Left ventricle myocardium inferior (tissue), 1 donor: Measurements from ENCODE around the gene ZNF735. TPM values are rescaled to one million over a fixed set of nuclear protein-coding genes. Genes with fewer than 3 reads are reported as not detected.

Experiments used
- DNase-seq: peaks from one replicate; pipeline ENCODE4 v3.0.0-alpha.2; 2020
- H3K27ac ChIP-seq: fragments of 200-600 bp; replicated peaks from 2 replicates; pipeline ENCODE4 v1.8.0; 2021
- H3K27me3 ChIP-seq: fragments of 200-600 bp; 2 replicates; pipeline ENCODE4 v1.8.0; 2021; ENCODE audit warnings: low read depth
- H3K36me3 ChIP-seq: fragments of 200-600 bp; 2 replicates; pipeline ENCODE4 v1.8.0; 2021
- H3K4me1 ChIP-seq: fragments of 200-600 bp; 2 replicates; pipeline ENCODE4 v1.8.0; 2021
- H3K4me3 ChIP-seq: fragments of 200-600 bp; 2 replicates; pipeline ENCODE4 v1.8.0; 2021; ENCODE audit warnings: mild to moderate bottlenecking, moderate library complexity
- H3K9me3 ChIP-seq: fragments of 200-600 bp; replicated peaks from 2 replicates; pipeline ENCODE4 v1.8.0; 2021
- intact Hi-C: fragments of 100-400 bp; cut with micrococcal nuclease; formaldehyde crosslinking; loops from one replicate; pipeline ENCODE4 v1.11.0; 2022
- total RNA-seq: library from RNA; stranded (reverse); fragmentation: NEBNext Ultra II Directional; extraction: Animal tissue kit (Norgen Biotek cat#: 25700); gene quantifications from one replicate; pipeline ENCODE4 v1.2.1, GENCODE V29; 2021
- TF ChIP-seq, protein P1 (sequence below): fragments of 200-600 bp; IDR thresholded peaks from 2 replicates; pipeline ENCODE4 v1.8.0; 2021; ENCODE audit warnings: antibody characterized with exemption, mild to moderate bottlenecking, borderline replicate concordance
- donor health status: DM: no; HTN: yes; CAD: no; lungs with severe emphysema.

ZNF735 gene
- total RNA-seq, 1 donor from 2014 or later = not detected

DNA sequence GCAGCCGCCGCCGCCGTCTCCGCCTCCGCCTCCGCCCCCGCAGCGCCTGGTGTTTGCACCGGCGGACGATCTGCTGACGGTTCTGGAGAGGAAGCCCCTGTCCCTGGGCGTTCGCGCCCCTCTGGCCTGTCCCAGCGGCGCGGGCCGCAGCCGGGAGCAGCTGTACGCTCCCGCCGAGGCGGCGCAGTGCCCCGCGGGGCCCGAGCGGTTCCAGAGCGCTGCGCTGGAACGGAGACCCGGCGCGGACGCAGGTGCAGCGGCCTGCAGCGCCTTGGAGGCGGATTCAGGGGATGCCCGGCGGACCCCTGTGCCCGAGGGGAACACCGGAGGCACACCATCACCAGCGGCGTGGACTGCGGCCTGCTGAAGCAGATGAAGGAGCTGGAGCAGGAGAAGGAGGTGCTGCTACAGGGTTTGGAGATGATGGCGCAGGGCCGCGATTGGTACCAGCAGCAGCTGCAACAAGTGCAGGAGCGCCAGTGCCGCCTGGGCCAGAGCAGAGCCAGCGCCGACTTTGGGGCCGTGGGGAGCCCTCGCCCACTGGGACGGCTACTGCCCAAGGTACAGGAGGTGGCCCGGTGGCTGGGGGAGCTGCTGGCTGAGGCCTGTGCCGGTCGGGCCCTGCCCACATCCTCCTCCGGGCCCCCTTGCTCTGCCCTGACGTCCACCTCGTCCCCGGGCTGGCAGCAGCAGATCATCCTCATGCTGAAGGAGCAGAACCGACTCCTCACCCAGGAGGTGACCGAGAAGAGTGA lies 24.8 kb upstream of the ZNF735 start:
- intact Hi-C loops = loop anchor here (5.0 kb wide), 1 partner anchor 435 kb away; no protein-coding TSS in a partner anchor
- no peak overlapping the region for H3K27ac ChIP-seq
- no peak for DNase-seq
- peaks cover 49% of the 10 kb centered on the region for H3K27me3 ChIP-seq
- peaks cover 13% of the 10 kb centered on the region for H3K9me3 ChIP-seq
- H3K36me3 ChIP-seq = no peaks in the 10 kb centered on the region
- peaks cover 2% of the 10 kb centered on the region for H3K4me1 ChIP-seq
- H3K4me3 ChIP-seq = no peak overlapping the region
- TF ChIP-seq, protein P1, sequence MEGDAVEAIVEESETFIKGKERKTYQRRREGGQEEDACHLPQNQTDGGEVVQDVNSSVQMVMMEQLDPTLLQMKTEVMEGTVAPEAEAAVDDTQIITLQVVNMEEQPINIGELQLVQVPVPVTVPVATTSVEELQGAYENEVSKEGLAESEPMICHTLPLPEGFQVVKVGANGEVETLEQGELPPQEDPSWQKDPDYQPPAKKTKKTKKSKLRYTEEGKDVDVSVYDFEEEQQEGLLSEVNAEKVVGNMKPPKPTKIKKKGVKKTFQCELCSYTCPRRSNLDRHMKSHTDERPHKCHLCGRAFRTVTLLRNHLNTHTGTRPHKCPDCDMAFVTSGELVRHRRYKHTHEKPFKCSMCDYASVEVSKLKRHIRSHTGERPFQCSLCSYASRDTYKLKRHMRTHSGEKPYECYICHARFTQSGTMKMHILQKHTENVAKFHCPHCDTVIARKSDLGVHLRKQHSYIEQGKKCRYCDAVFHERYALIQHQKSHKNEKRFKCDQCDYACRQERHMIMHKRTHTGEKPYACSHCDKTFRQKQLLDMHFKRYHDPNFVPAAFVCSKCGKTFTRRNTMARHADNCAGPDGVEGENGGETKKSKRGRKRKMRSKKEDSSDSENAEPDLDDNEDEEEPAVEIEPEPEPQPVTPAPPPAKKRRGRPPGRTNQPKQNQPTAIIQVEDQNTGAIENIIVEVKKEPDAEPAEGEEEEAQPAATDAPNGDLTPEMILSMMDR = no peak

DNA sequence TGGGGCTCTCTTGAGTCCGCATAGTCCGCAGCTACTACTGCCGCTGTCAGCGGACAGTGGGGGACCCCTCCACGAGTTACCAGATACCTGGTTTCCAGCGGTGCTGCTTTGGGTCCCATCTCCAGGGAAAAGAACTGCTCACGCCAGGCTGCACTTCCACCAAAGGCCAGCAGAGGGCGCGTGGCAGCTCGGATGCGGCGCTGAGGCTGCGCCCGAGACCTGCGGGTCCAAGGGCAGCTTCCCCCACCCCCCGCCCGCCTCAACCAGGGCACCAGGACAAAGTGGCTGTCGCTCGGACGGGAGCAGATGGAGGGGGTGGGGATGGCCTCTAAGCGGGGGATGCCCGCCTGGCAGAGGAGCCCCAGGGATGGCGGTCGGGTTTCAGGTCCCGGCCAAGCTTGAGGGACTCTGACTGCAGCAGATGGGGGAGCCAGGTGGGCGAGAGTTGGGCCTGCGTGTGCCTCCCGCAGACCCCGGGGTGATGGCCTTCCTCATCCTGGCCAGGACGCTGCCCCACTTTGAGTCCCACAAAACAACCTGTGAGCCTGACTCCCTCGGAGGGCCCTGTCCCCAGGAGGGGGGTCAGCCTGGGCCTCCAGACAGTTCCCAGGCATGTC lies 23.8 kb upstream of the ZNF735 start:
- H3K4me3 ChIP-seq = no peak overlapping the region
- no peak for DNase-seq
- H3K9me3 ChIP-seq = peaks cover 23% of the 10 kb centered on the region
- TF ChIP-seq, protein P1 = peak; percentile 88
- H3K4me1 ChIP-seq = peaks cover 2% of the 10 kb centered on the region
- H3K36me3 ChIP-seq = no peaks in the 10 kb centered on the region
- intact Hi-C loops = loop anchor here (5.0 kb wide), 1 partner anchor 434 kb away; no protein-coding TSS in a partner anchor
- peaks cover 40% of the 10 kb centered on the region for H3K27me3 ChIP-seq
- no peak overlapping the region for H3K27ac ChIP-seq

DNA sequence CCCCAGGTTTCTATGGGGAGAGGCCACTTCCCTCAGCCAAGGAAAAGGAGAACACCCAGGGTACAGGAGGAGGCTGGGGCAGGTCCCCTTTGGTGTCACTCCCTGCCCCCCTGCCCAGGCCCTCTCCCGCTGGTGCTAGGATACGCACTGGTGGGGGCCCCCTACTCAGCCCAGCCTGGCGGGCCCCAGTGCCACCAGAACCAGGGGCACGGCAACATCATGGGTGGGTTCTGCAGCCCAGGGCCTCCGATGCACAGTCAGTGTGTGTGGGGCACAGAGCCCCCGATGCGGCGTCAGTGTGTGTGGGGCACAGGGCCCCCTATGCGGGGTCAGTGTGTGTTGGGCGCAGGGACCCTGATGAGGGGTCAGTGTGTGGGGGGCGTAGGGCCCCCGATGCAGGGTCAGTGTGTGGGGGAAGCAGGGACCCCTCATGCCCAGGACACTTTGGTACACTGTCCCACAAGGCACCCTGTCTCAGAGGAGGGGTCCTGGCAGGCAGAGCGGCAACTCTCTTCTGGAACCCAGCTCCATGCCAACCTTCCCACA lies 23.1 kb upstream of the ZNF735 start:
- intact Hi-C loops = loop anchor here (5.0 kb wide), 1 partner anchor 433 kb away; no protein-coding TSS in a partner anchor
- no peaks in the 10 kb centered on the region for H3K36me3 ChIP-seq

DNA sequence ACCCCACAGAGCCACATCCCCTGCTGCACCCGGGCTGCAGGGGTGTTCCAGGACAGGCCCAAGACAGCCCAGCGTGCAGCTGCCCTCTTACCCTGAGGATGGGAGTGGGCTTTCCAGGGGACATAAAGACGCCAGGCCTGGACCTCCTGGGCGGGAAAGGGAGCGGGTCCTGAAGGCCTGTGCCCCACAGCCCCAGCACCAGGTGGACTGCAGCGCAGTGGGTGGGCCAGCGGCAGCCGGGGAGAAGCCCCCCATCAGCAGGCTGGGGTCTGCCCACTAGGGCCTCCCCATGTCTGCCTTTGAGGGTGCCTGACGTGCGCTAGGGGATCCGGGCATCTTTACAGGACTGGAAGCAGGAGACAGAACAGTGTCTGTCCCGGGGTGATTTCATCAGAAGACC lies 22.6 kb upstream of the ZNF735 start:
- Histone ChIP-seq H3K36me3 (no peaks in the 10 kb centered on the region), H3K27ac (no peak overlapping the region), H3K4me1 (peaks cover 2% of the 10 kb centered on the region), H3K9me3 (peaks cover 27% of the 10 kb centered on the region), H3K4me3 (no peak overlapping the region), H3K27me3 (peaks cover 40% of the 10 kb centered on the region)
- TF ChIP-seq, protein P1 = no peak
- intact Hi-C loops = loop anchor here (5.0 kb wide), 1 partner anchor 433 kb away; no protein-coding TSS in a partner anchor
- no peak for DNase-seq

More for the DNA sequence above, 23.1 kb upstream of the ZNF735 start:
- TF ChIP-seq, protein P1 = no peak
- Histone ChIP-seq H3K9me3 (peaks cover 27% of the 10 kb centered on the region), H3K4me3 (no peak overlapping the region), H3K27me3 (peaks cover 40% of the 10 kb centered on the region), H3K4me1 (peaks cover 2% of the 10 kb centered on the region), H3K27ac (no peak overlapping the region)
- no peak for DNase-seq

DNA sequence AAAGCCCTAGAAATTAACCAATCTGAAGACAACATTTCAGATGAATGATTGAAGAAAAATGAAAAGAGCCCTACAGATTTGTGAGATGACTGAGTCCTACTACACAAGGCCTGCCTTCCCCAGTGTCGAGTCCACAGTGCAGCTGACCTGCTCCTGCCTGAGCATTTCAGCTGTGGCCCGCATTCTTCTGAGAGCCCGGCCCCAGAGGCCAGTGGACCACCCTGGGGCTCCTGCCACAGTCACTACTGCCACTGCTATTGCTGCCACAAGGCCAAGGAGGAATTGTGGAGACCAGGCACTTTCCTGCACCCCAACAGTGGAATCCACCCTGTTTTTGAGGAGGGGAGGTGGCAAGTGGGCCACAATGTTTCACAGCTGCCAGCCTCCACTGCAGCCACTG lies 19.6 kb upstream of the ZNF735 start:
- intact Hi-C loops = no loop called here
- peaks cover 15% of the 10 kb centered on the region for H3K27me3 ChIP-seq
- peaks cover 27% of the 10 kb centered on the region for H3K9me3 ChIP-seq
- no peak overlapping the region for H3K4me3 ChIP-seq
- DNase-seq = no peak
- peaks cover 2% of the 10 kb centered on the region for H3K4me1 ChIP-seq
- H3K36me3 ChIP-seq = no peaks in the 10 kb centered on the region
- H3K27ac ChIP-seq = no peak overlapping the region
- TF ChIP-seq, protein P1 = no peak
